ENCODE results near the gene BMPR1B.

BMPR1B gene

DNA sequence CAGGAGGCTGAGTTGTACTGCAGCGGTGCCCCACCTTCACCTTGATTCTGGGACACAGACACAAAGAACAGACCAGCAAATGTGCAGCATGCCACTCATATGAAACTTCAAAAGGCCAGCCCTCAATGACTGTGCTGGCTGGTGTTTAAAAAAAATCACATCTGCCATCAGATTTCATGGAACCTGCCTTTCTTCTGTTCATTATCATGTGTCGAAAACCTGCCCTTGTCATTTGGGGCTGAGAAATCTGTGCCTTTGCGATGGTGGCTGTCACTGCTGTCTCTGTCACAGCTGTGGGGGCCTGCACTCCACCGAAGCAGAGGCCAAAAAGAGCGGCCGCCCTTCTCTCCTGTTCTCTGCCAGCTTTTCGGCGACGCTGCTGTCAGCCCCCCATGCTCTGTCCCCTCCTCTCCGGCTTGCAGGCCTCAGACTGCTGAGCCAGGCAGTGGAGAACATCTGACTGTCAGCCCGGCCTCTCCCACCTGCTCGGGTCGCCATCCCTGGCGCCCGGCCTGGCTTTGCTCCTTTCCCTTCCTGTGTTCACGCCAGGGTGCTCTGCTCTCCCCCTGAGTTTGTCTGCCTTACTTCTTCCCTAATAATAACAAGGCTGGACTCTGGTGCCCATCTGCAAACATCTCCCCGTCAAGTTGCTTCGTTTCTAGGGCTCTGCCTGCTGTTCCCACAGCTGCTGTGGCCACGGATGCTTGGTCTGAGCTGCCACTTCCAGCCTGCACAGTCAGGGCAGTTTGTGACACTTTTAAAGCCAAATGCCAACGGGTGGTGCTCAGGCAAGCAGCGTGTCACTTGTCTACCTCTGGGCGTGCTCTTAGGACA lies 435.9 kb downstream of the BMPR1B start:
- no peak overlapping the region for H3K4me3 Mint-ChIP-seq
- H3K4me1 Mint-ChIP-seq (ENCODE audit: low read depth), result peaks cover 10% of the 10 kb centered on the region
- H3K27me3 Mint-ChIP-seq, result no peaks in the 10 kb centered on the region
- H3K36me3 Mint-ChIP-seq (ENCODE audit: low read depth), result no peaks in the 10 kb centered on the region
- no peaks in the 10 kb centered on the region for H3K9me3 Mint-ChIP-seq
- H3K27ac Mint-ChIP-seq, result no peak overlapping the region

DNA sequence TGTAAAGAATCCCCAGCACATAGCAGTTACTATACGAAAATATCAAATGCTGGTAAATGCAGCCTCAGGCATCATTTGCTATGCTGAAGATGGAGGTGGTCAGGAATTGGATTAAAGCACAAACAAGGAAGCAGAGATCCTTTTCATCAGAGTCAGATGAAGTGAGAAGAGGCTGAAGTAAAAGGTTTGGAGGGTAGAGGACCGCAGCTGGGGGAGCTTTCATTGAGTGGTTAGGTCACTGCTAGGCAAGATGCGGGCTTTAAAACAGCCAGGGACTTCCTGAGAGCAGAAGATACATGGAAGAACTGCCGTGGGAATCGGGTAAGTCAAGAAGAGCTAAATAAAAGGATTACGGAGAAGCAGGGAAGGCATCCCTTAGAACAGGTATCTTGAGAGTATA lies 439.6 kb downstream of the BMPR1B start:
- Mint-ChIP-seq H3K27me3 (no peaks in the 10 kb centered on the region), H3K27ac (no peak overlapping the region), H3K4me1 (ENCODE audit: low read depth) (peaks cover 6% of the 10 kb centered on the region), H3K9me3 (no peaks in the 10 kb centered on the region), H3K4me3 (no peak overlapping the region), H3K36me3 (ENCODE audit: low read depth) (no peaks in the 10 kb centered on the region)

DNA sequence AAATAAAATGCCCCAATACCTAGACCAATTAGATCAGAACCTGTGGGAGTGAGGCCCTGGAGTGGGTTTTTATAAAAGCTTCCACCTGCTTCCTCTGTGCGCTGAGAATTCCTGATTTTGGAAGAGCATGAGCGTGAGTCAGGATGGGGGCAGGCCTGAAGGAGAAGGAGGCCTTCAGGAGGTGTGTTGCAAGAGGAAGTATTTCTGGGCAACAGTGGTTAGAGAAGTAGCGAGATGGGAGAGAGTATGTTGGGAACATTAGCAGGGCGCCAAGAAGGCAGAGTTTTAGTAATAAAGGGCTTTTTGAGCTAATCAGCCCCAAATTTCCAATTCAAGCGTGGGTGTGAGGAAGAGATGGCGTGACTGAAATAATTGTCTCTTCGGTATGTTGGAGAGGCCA lies 441.2 kb downstream of the BMPR1B start:
- no peaks in the 10 kb centered on the region for H3K36me3 Mint-ChIP-seq (ENCODE audit: low read depth)
- no peaks in the 10 kb centered on the region for H3K27me3 Mint-ChIP-seq
- H3K27ac Mint-ChIP-seq, result no peak overlapping the region
- no peaks in the 10 kb centered on the region for H3K9me3 Mint-ChIP-seq
- H3K4me3 Mint-ChIP-seq, result no peak overlapping the region
- H3K4me1 Mint-ChIP-seq (ENCODE audit: low read depth), result no peaks in the 10 kb centered on the region

DNA sequence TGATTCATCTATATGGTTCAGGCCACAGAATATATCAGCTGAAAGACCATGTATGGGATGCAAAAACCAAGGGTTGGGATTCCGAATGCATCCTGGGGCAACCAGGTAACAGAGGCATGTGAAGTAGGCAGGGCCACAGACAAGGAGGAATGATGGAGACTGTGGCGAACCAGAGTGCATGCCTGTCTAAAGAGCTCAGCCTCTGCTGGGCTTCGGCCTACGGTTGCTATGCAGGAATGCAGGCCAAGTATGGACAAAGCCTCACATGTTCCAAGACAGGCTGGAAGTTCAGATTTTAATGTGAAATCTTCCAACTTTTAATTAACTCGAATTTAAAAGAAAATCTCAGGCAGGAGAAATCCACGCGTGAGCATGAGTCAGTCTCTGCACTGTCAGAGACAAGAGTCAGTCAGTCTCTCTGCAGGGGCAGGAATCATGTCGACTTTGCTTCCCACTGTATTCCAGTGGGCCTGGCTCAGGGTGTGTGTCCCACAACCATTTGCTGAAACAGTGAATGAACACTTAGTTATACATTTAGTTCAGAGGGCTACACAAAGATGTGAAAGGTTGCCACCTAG lies 446.6 kb downstream of the BMPR1B start:
- Mint-ChIP-seq H3K9me3 (no peaks in the 10 kb centered on the region), H3K27ac (no peak overlapping the region), H3K4me1 (ENCODE audit: low read depth) (no peaks in the 10 kb centered on the region), H3K27me3 (no peaks in the 10 kb centered on the region), H3K36me3 (ENCODE audit: low read depth) (no peaks in the 10 kb centered on the region), H3K4me3 (no peak overlapping the region)

DNA sequence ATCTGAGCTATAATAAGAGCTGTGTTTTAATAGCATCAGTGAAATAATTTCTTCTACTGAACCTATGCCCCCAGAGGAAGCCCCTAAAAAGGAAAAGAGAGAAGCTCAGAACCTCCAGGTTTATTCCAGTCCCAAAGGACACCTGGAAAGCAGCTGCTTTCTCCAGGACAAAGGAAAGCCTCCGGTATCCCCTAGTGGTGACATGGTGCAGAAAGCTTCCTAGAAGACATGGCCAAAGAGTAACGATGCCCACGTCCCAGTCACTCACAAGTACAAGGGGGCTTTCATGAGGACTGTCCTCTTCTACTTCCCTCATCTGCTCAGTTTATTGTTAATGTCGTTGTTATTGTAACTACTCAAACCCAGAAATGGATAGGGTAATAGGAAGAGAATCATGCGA lies 447.1 kb downstream of the BMPR1B start:
- Mint-ChIP-seq H3K4me1 (ENCODE audit: low read depth) (no peaks in the 10 kb centered on the region), H3K27me3 (no peaks in the 10 kb centered on the region), H3K27ac (no peak overlapping the region), H3K4me3 (no peak overlapping the region), H3K36me3 (ENCODE audit: low read depth) (no peaks in the 10 kb centered on the region), H3K9me3 (no peaks in the 10 kb centered on the region)

All from stimulated activated naive CD8-positive, alpha-beta T cell treated with anti-CD3 and anti-CD28 coated beads, Interleukin-15, Interleukin-2, amounts not matched to agents 100 ng/mL and 50 ng/mL, for 24 hours (primary cell).